Neuron (in vitro differentiated cells): ENCODE results near the gene ULK1.

Experiments used
- H2AFZ ChIP-seq: one replicate; pipeline ENCODE4 v1.6.1; 2013; ENCODE audit warnings: low read depth, mild to moderate bottlenecking, inconsistent platforms, low read length, moderate library complexity
- H3K27me3 ChIP-seq: one replicate; pipeline ENCODE4 v1.6.1; 2013; ENCODE audit warnings: low read length; ENCODE audit not compliant: insufficient read depth
- H3K36me3 ChIP-seq: one replicate; pipeline ENCODE4 v1.6.1; 2013; ENCODE audit warnings: low read length; ENCODE audit not compliant: insufficient read depth
- H3K4me1 ChIP-seq: one replicate; pipeline ENCODE4 v1.6.1; 2013; ENCODE audit warnings: low read length; ENCODE audit not compliant: insufficient read depth
- H3K4me3 ChIP-seq: 2 replicates; pipeline ENCODE4 v1.5.1; 2013; ENCODE audit warnings: mild to moderate bottlenecking, low read length, moderate library complexity
- H3K9me3 ChIP-seq: one replicate; pipeline ENCODE4 v1.6.1; 2013; ENCODE audit warnings: low read length

ULK1 gene

GRCh38 chr12:131919051-131919347 lies 24.6 kb downstream of the ULK1 start:
- no peak overlapping the region for H2AFZ ChIP-seq
- no peaks in the 10 kb centered on the region for H3K27me3 ChIP-seq
- H3K4me3 ChIP-seq, result no peak overlapping the region
- peaks cover 66% of the 10 kb centered on the region for H3K36me3 ChIP-seq
- no peaks in the 10 kb centered on the region for H3K9me3 ChIP-seq
- no peaks in the 10 kb centered on the region for H3K4me1 ChIP-seq

GRCh38 chr12:131919366-131920156 lies 25.1 kb downstream of the ULK1 start:
- Histone ChIP-seq H3K36me3 (peaks cover 61% of the 10 kb centered on the region), H3K9me3 (no peaks in the 10 kb centered on the region), H3K4me1 (no peaks in the 10 kb centered on the region)

GRCh38 chr12:131920157-131920508 lies 25.7 kb downstream of the ULK1 start:
- H3K4me1 ChIP-seq, result no peaks in the 10 kb centered on the region
- H3K36me3 ChIP-seq, result peaks cover 55% of the 10 kb centered on the region
- H2AFZ ChIP-seq, result no peak overlapping the region
- H3K4me3 ChIP-seq, result no peak overlapping the region
- no peaks in the 10 kb centered on the region for H3K9me3 ChIP-seq
- H3K27me3 ChIP-seq, result no peaks in the 10 kb centered on the region

More at GRCh38 chr12:131919366-131920156, 25.1 kb downstream of the ULK1 start:
- no peak overlapping the region for H3K4me3 ChIP-seq
- no peaks in the 10 kb centered on the region for H3K27me3 ChIP-seq
- no peak overlapping the region for H2AFZ ChIP-seq

GRCh38 chr12:131920902-131921840 lies 26.7 kb downstream of the ULK1 start:
- Histone ChIP-seq H2AFZ (no peak overlapping the region), H3K4me3 (no peak overlapping the region), H3K4me1 (no peaks in the 10 kb centered on the region), H3K9me3 (no peaks in the 10 kb centered on the region), H3K36me3 (peaks cover 48% of the 10 kb centered on the region), H3K27me3 (no peaks in the 10 kb centered on the region)

- Histone ChIP-seq H3K9me3 (no peaks in the 10 kb centered on the region), H3K36me3 (peaks cover 44% of the 10 kb centered on the region), H2AFZ (no peak overlapping the region), H3K27me3 (no peaks in the 10 kb centered on the region), H3K4me3 (no peak overlapping the region), H3K4me1 (no peaks in the 10 kb centered on the region)
These were observed 27.7 kb downstream of the ULK1 start for GRCh38 chr12:131921866-131922769.

GRCh38 chr12:131922772-131923171 lies 28.4 kb downstream of the ULK1 start:
- peaks cover 41% of the 10 kb centered on the region for H3K36me3 ChIP-seq
- no peak overlapping the region for H3K4me3 ChIP-seq
- H2AFZ ChIP-seq, result no peak overlapping the region
- no peaks in the 10 kb centered on the region for H3K27me3 ChIP-seq
- no peaks in the 10 kb centered on the region for H3K4me1 ChIP-seq
- no peaks in the 10 kb centered on the region for H3K9me3 ChIP-seq

GRCh38 chr12:131923260-131923659 lies 28.8 kb downstream of the ULK1 start:
- Histone ChIP-seq H2AFZ (no peak overlapping the region), H3K27me3 (no peaks in the 10 kb centered on the region), H3K9me3 (no peaks in the 10 kb centered on the region), H3K4me1 (no peaks in the 10 kb centered on the region), H3K36me3 (peaks cover 39% of the 10 kb centered on the region), H3K4me3 (no peak overlapping the region)

- Histone ChIP-seq H3K36me3 (peaks cover 19% of the 10 kb centered on the region), H3K4me3 (no peak overlapping the region), H2AFZ (no peak overlapping the region), H3K9me3 (no peaks in the 10 kb centered on the region), H3K27me3 (no peaks in the 10 kb centered on the region), H3K4me1 (peaks cover 6% of the 10 kb centered on the region)
These were observed 33.0 kb downstream of the ULK1 start for GRCh38 chr12:131927110-131928079.

GRCh38 chr12:131928080-131928710 lies 33.8 kb downstream of the ULK1 start:
- peak overlapping the region; percentile 76 for H2AFZ ChIP-seq
- H3K4me1 ChIP-seq, result peaks cover 6% of the 10 kb centered on the region
- no peaks in the 10 kb centered on the region for H3K9me3 ChIP-seq
- H3K4me3 ChIP-seq, result peak overlapping the region; percentile 71
- peaks cover 23% of the 10 kb centered on the region for H3K36me3 ChIP-seq
- no peaks in the 10 kb centered on the region for H3K27me3 ChIP-seq

- Histone ChIP-seq H2AFZ (peak within 1 kb of the TSS; percentile 80), H3K9me3 (no peaks in the 10 kb centered on the region), H3K36me3 (peaks cover 29% of the 10 kb centered on the region), H3K27me3 (no peaks in the 10 kb centered on the region), H3K4me3 (peak within 1 kb of the TSS; percentile 78), H3K4me1 (peaks cover 6% of the 10 kb centered on the region)
These were observed 34.5 kb downstream of the ULK1 start, which contains the start of gene PUS1 for GRCh38 chr12:131928711-131929580. TSS of gene PUS1 (plus strand) at chr12:131929276. CDS start at chr12:131929723, 447 bp downstream.
